ENCODE results near the gene NREP. TPM values are rescaled to one million over a fixed set of nuclear protein-coding genes. Genes with fewer than 3 reads are reported as not detected.

The NREP gene
- polyA plus RNA-seq, 1 donor = 295 TPM

- DNase-seq = no peak
Observed at GRCh38 chr5:111695991-111696390, 61.0 kb downstream of the NREP start.

GRCh38 chr5:111694133-111694532, 62.9 kb downstream of the NREP start:
- no peak for DNase-seq

- DNase-seq = no peak
Observed at GRCh38 chr5:111691914-111692313, 65.1 kb downstream of the NREP start.

- no peak for DNase-seq
Observed at GRCh38 chr5:111691508-111691907, 65.5 kb downstream of the NREP start.

GRCh38 chr5:111689357-111689935, 67.5 kb downstream of the NREP start:
- DNase-seq = no peak

- no peak for DNase-seq
Observed at GRCh38 chr5:111685969-111686368, 71.0 kb downstream of the NREP start.

- no peak for DNase-seq
Observed at GRCh38 chr5:111682641-111683040, 74.4 kb downstream of the NREP start.

GRCh38 chr5:111682121-111682520, 74.9 kb downstream of the NREP start:
- no peak for DNase-seq

GRCh38 chr5:111681414-111682120, 75.4 kb downstream of the NREP start:
- DNase-seq = peak; percentile 45

- DNase-seq = peak; percentile 88
Observed at GRCh38 chr5:111680737-111681413, 76.1 kb downstream of the NREP start.

- no peak for DNase-seq
Observed at GRCh38 chr5:111679611-111680010, 77.4 kb downstream of the NREP start.

Other genes with a start within 250 kb of the NREP start
- 6.9 TPM for gene STARD4, start 244.7 kb downstream of the NREP start, polyA plus RNA-seq (ENCODE audit: insufficient read length)

Measured in hindlimb muscle (tissue), 1 donor.